ENCODE measurements around the gene CD22. TPM values are rescaled to one million over a fixed set of nuclear protein-coding genes. Genes with fewer than 3 reads are reported as not detected.

CD22 gene
- total and polyA plus RNA-seq, 2 of the 8 experiments (the other 6 are each of a cell fraction or from before 2014, with no cell fraction given), result 0.06 to 0.60 TPM

DNA sequence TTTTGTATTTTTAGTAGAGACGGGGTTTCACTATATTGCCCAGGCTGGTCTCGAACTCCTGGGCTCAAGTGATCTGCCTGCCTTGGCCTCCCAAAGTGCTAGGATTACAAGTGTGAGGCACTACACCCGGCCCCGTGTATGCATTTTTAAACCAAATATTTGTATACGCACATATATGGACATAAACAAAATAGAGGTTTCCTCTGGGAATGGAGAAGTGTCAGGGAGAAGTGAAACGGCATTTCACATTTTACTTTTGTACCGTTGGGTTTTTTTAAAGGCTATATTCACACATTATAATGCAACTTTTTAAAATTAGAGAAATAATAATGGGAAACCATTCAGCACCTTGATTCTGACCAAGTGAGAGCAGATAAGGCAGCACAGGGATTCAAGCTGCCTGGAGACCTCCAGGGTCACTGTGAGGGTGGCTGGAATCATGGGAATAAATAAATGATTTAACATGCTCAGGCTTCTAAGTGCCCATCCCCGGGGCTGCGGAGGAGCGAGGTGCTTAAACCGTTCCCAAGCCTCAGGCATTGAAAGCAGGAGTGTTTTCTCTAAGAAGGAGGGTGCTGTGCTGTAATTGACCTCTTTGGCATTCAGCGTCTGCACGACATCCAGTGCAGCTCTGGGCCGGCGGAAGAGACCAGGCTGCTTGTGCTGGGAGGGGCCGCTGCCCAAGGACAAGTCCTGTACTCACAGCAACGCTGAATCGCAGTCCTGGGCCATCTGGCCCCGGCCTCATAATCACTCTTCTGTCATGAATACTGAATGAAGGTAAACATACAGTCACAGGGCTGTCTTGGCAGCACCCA, 66.6 kb downstream of the CD22 start (continued):
- no peak for TF ChIP-seq YY1 (IDR thresholded peaks at IDR 0.05; ENCODE audit: low read depth, low read length)
- TF ChIP-seq SAP30 (IDR thresholded peaks at IDR 0.05; ENCODE audit: insufficient read depth, insufficient replicate concordance, low read length), result no peak
- TF ChIP-seq SIX5 (IDR thresholded peaks at IDR 0.05; ENCODE audit: low read depth, low read length), result no peak
- TF ChIP-seq NANOG (IDR thresholded peaks at IDR 0.05; ENCODE audit: insufficient read depth, low read depth, low read length, poor library complexity, severe bottlenecking), result no peak
- TF ChIP-seq TEAD4 (IDR thresholded peaks at IDR 0.05; ENCODE audit: low read depth, low read length), result no peak
- no peak for TF ChIP-seq SIN3A (conservative IDR thresholded peaks at IDR 0.05 in 1 of 2, IDR thresholded peaks at IDR 0.05 in 1 of 2; ENCODE audit: low read depth in 1 of 2, low read length in 2 of 2)
- TF ChIP-seq RNF2 (IDR thresholded peaks at IDR 0.05; ENCODE audit: borderline replicate concordance, low read depth, low read length, missing control alignments, poor library complexity, severe bottlenecking), result no peak
- TF ChIP-seq RXRA (IDR thresholded peaks at IDR 0.05; ENCODE audit: insufficient read depth, low read depth, low read length), result no peak
- no peak for TF ChIP-seq JUND (IDR thresholded peaks at IDR 0.05; ENCODE audit: low read length)

Measured in H1 (cell line).